ENCODE results near the gene DYNC1I2.

Gene DYNC1I2

GRCh38 chr2:171742760-171743159 lies 55.5 kb downstream of the DYNC1I2 start:
- Histone ChIP-seq H3K4me3 (ENCODE audit: low read depth in 1 of 2, low read length in 2 of 2) (no peak overlapping the region), H2AFZ (ENCODE audit: low read depth, low read length) (no peak overlapping the region), H3K9ac (ENCODE audit: low read depth, low read length) (no peak overlapping the region), H3K79me2 (ENCODE audit: insufficient read depth, low read length) (no peaks in the 10 kb centered on the region), H4K20me1 (ENCODE audit: insufficient read depth, low read length) (no peaks in the 10 kb centered on the region), H3K4me1 (ENCODE audit: insufficient read depth, low read length) (no peaks in the 10 kb centered on the region), H3K4me2 (ENCODE audit: insufficient read depth, low read length) (no peak overlapping the region), H3K36me3 (ENCODE audit: insufficient read depth, low read length) (peaks cover 25% of the 10 kb centered on the region; the same call in 1 of the 2 replicates), H3K27ac (ENCODE audit: low read length) (no peak overlapping the region), H3K27me3 (ENCODE audit: insufficient read depth, low read length, poor library complexity) (no peaks in the 10 kb centered on the region), H3K9me3 (ENCODE audit: insufficient read depth, low read length, severe bottlenecking) (no peaks in the 10 kb centered on the region)
- DNase-seq, result no peak
- no peak for ATAC-seq (ENCODE audit: insufficient read depth, low read depth)
- TF ChIP-seq, protein P1, sequence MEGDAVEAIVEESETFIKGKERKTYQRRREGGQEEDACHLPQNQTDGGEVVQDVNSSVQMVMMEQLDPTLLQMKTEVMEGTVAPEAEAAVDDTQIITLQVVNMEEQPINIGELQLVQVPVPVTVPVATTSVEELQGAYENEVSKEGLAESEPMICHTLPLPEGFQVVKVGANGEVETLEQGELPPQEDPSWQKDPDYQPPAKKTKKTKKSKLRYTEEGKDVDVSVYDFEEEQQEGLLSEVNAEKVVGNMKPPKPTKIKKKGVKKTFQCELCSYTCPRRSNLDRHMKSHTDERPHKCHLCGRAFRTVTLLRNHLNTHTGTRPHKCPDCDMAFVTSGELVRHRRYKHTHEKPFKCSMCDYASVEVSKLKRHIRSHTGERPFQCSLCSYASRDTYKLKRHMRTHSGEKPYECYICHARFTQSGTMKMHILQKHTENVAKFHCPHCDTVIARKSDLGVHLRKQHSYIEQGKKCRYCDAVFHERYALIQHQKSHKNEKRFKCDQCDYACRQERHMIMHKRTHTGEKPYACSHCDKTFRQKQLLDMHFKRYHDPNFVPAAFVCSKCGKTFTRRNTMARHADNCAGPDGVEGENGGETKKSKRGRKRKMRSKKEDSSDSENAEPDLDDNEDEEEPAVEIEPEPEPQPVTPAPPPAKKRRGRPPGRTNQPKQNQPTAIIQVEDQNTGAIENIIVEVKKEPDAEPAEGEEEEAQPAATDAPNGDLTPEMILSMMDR (IDR thresholded peaks at IDR 0.05; ENCODE audit: borderline replicate concordance, extremely low read depth, low read length, poor library complexity, severe bottlenecking), result no peak
- TF ChIP-seq EZH2 (IDR thresholded peaks at IDR 0.05; ENCODE audit: borderline replicate concordance, low read depth, low read length, severe bottlenecking), result no peak

DNA sequence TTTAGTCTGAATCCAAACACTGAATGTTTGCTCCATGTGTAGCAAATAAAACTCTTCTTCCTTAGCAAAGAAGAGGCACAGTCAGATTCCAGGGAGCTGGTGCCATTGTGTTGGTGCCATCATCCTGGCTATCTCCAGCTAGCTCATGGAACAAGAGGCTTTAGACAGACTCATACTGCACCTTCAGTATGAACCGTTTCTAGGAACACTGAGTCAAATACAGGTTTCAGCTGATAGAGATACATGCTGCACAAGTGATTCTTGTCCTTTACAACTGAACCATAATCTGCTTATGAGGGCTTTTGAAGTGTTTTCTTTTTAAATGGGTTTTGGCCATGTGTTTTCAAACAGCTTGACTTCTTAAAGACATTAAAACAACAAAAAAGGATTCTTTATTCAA lies 57.9 kb downstream of the DYNC1I2 start:
- DNase-seq (no peak), ATAC-seq (ENCODE audit: insufficient read depth, low read depth) (no peak)
- Histone ChIP-seq H3K4me1 (ENCODE audit: insufficient read depth, low read length) (no peaks in the 10 kb centered on the region), H3K79me2 (ENCODE audit: insufficient read depth, low read length) (no peaks in the 10 kb centered on the region), H3K4me3 (ENCODE audit: low read depth in 1 of 2, low read length in 2 of 2) (no peak overlapping the region), H3K4me2 (ENCODE audit: insufficient read depth, low read length) (no peak overlapping the region), H3K27ac (ENCODE audit: low read length) (no peak overlapping the region), H3K36me3 (ENCODE audit: insufficient read depth, low read length) (peaks cover 20% of the 10 kb centered on the region; the same call in 1 of the 2 replicates), H3K9me3 (ENCODE audit: insufficient read depth, low read length, severe bottlenecking) (no peaks in the 10 kb centered on the region), H4K20me1 (ENCODE audit: insufficient read depth, low read length) (no peaks in the 10 kb centered on the region), H3K27me3 (ENCODE audit: insufficient read depth, low read length, poor library complexity) (no peaks in the 10 kb centered on the region), H3K9ac (ENCODE audit: low read depth, low read length) (no peak overlapping the region), H2AFZ (ENCODE audit: low read depth, low read length) (no peak overlapping the region)
- TF ChIP-seq EZH2 (IDR thresholded peaks at IDR 0.05; ENCODE audit: borderline replicate concordance, low read depth, low read length, severe bottlenecking), result no peak
- TF ChIP-seq, protein P1 (IDR thresholded peaks at IDR 0.05; ENCODE audit: borderline replicate concordance, extremely low read depth, low read length, poor library complexity, severe bottlenecking), result no peak

GRCh38 chr2:171745806-171746205 lies 58.5 kb downstream of the DYNC1I2 start:
- H3K27me3 ChIP-seq (ENCODE audit: insufficient read depth, low read length, poor library complexity), result no peaks in the 10 kb centered on the region
- no peak for DNase-seq
- no peak overlapping the region for H3K27ac ChIP-seq (ENCODE audit: low read length)
- no peaks in the 10 kb centered on the region for H3K4me1 ChIP-seq (ENCODE audit: insufficient read depth, low read length)
- H3K4me2 ChIP-seq (ENCODE audit: insufficient read depth, low read length), result no peak overlapping the region
- no peak overlapping the region for H3K4me3 ChIP-seq (ENCODE audit: low read depth in 1 of 2, low read length in 2 of 2)
- H3K9me3 ChIP-seq (ENCODE audit: insufficient read depth, low read length, severe bottlenecking), result no peaks in the 10 kb centered on the region
- no peak for ATAC-seq (ENCODE audit: insufficient read depth, low read depth)
- H3K79me2 ChIP-seq (ENCODE audit: insufficient read depth, low read length), result no peaks in the 10 kb centered on the region
- no peak overlapping the region for H3K9ac ChIP-seq (ENCODE audit: low read depth, low read length)
- TF ChIP-seq EZH2 (IDR thresholded peaks at IDR 0.05; ENCODE audit: borderline replicate concordance, low read depth, low read length, severe bottlenecking), result no peak
- TF ChIP-seq, protein P1 (IDR thresholded peaks at IDR 0.05; ENCODE audit: borderline replicate concordance, extremely low read depth, low read length, poor library complexity, severe bottlenecking), result no peak
- H3K36me3 ChIP-seq (ENCODE audit: insufficient read depth, low read length), result peaks cover 22% of the 10 kb centered on the region; the same call in 1 of the 2 replicates
- H2AFZ ChIP-seq (ENCODE audit: low read depth, low read length), result no peak overlapping the region
- no peaks in the 10 kb centered on the region for H4K20me1 ChIP-seq (ENCODE audit: insufficient read depth, low read length)

- ATAC-seq (ENCODE audit: insufficient read depth, low read depth) (no peak), DNase-seq (no peak)
- no peak overlapping the region for H3K4me2 ChIP-seq (ENCODE audit: insufficient read depth, low read length)
Measured at GRCh38 chr2:171747371-171747770, 60.1 kb downstream of the DYNC1I2 start.

More at GRCh38 chr2:171747371-171747770, 60.1 kb downstream of the DYNC1I2 start:
- Histone ChIP-seq H2AFZ (ENCODE audit: low read depth, low read length) (no peak overlapping the region), H3K4me1 (ENCODE audit: insufficient read depth, low read length) (no peaks in the 10 kb centered on the region), H3K79me2 (ENCODE audit: insufficient read depth, low read length) (no peaks in the 10 kb centered on the region), H3K9ac (ENCODE audit: low read depth, low read length) (no peak overlapping the region), H3K4me3 (ENCODE audit: low read depth in 1 of 2, low read length in 2 of 2) (no peak overlapping the region), H3K27me3 (ENCODE audit: insufficient read depth, low read length, poor library complexity) (no peaks in the 10 kb centered on the region), H3K27ac (ENCODE audit: low read length) (no peak overlapping the region), H4K20me1 (ENCODE audit: insufficient read depth, low read length) (no peaks in the 10 kb centered on the region), H3K36me3 (ENCODE audit: insufficient read depth, low read length) (peaks cover 25% of the 10 kb centered on the region; the same call in 1 of the 2 replicates), H3K9me3 (ENCODE audit: insufficient read depth, low read length, severe bottlenecking) (no peaks in the 10 kb centered on the region)
- TF ChIP-seq, protein P1 (IDR thresholded peaks at IDR 0.05; ENCODE audit: borderline replicate concordance, extremely low read depth, low read length, poor library complexity, severe bottlenecking), result no peak
- TF ChIP-seq EZH2 (IDR thresholded peaks at IDR 0.05; ENCODE audit: borderline replicate concordance, low read depth, low read length, severe bottlenecking), result no peak

Data from DND-41 (cell line).